GM12892 (cell line): Measurements from ENCODE around the gene TMEM14A.
"Not testable (repeated sequence)": the region's sequence is repeated elsewhere in the genome, so short reads cannot be mapped to it uniquely, and the experiment has no call there.

ENCODE experiments used
- DNase-seq: peaks from one replicate; pipeline ENCODE4 v3.0.0; 2011; ENCODE audit not compliant: insufficient read length
- FAIRE-seq: peaks from 2 replicates; lab custom pipeline; 2011; peaks lifted over from hg19 to GRCh38; lab: Jason Lieb, UNC
- POLR2A ChIP-seq: IDR thresholded peaks from 2 replicates; pipeline ENCODE4 v1.6.1; 2011; ENCODE audit warnings: low read depth, low read length, control low read depth
- POLR2AphosphoS5 ChIP-seq: IDR thresholded peaks from 2 replicates; pipeline ENCODE4 v1.6.1; 2011; ENCODE audit warnings: low read depth, low read length, control low read depth
- TAF1 ChIP-seq: IDR thresholded peaks from 2 replicates; pipeline ENCODE4 v1.6.1; 2011; ENCODE audit warnings: low read depth, mild to moderate bottlenecking, control low read depth, low read length, borderline replicate concordance

Gene TMEM14A

GRCh38 chr6:52706001-52706400, 35.1 kb downstream of the TMEM14A start:
- TF ChIP-seq POLR2A (no peak), POLR2AphosphoS5 (no peak), TAF1 (no peak)
- FAIRE-seq (no peak), DNase-seq (no peak)

GRCh38 chr6:52707963-52708680, 37.2 kb downstream of the TMEM14A start:
- FAIRE-seq = no peak
- TF ChIP-seq TAF1 (no peak), POLR2A (no peak), POLR2AphosphoS5 (no peak)
- no peak for DNase-seq

GRCh38 chr6:52712136-52712535, 41.2 kb downstream of the TMEM14A start:
- no peak for DNase-seq
- no peak for TF ChIP-seq POLR2A
- TF ChIP-seq POLR2AphosphoS5 = no peak
- TF ChIP-seq TAF1 = no peak
- FAIRE-seq = no peak

- FAIRE-seq, DNase-seq: not testable (repeated sequence)
Observed at GRCh38 chr6:52714761-52715160, 43.8 kb downstream of the TMEM14A start.

- TF ChIP-seq POLR2AphosphoS5 (no peak), POLR2A (no peak), TAF1 (no peak)
- no peak for FAIRE-seq
- DNase-seq = no peak
Observed at GRCh38 chr6:52718550-52718949, 47.6 kb downstream of the TMEM14A start.

- no peak for TF ChIP-seq TAF1
- TF ChIP-seq POLR2A = no peak
- TF ChIP-seq POLR2AphosphoS5 = no peak
- no peak for FAIRE-seq
- DNase-seq = no peak
Observed at GRCh38 chr6:52720321-52720720, 49.4 kb downstream of the TMEM14A start.

GRCh38 chr6:52724042-52724405, 53.1 kb downstream of the TMEM14A start:
- DNase-seq (no peak), FAIRE-seq (no peak)
- TF ChIP-seq TAF1 (no peak), POLR2AphosphoS5 (no peak), POLR2A (no peak)

- no peak for TF ChIP-seq POLR2AphosphoS5
- TF ChIP-seq POLR2A = no peak
- no peak for TF ChIP-seq TAF1
- DNase-seq (peak; percentile 57), FAIRE-seq (peak; percentile 95)
Observed at GRCh38 chr6:52724406-52725121, 53.7 kb downstream of the TMEM14A start.

- no peak for FAIRE-seq
- no peak for DNase-seq
- TF ChIP-seq TAF1 (no peak), POLR2AphosphoS5 (no peak)
Observed at GRCh38 chr6:52725143-52725534, 54.2 kb downstream of the TMEM14A start.

GRCh38 chr6:52725535-52726192, 54.8 kb downstream of the TMEM14A start:
- FAIRE-seq (no peak), DNase-seq (no peak)
- TF ChIP-seq POLR2A = no peak
- TF ChIP-seq TAF1 = no peak
- no peak for TF ChIP-seq POLR2AphosphoS5

GRCh38 chr6:52726193-52726542, 55.3 kb downstream of the TMEM14A start:
- no peak for DNase-seq
- no peak for FAIRE-seq
- TF ChIP-seq TAF1 (no peak), POLR2AphosphoS5 (no peak), POLR2A (no peak)

- TF ChIP-seq POLR2AphosphoS5 = no peak
- TF ChIP-seq POLR2A = no peak
- TF ChIP-seq TAF1 = no peak
- FAIRE-seq (no peak), DNase-seq (no peak)
Observed at GRCh38 chr6:52726741-52727535, 56.0 kb downstream of the TMEM14A start.
